ES-I3 (cell line): ENCODE data around the gene NXPH2.

ENCODE experiments used
- H3K36me3 ChIP-seq: 2 replicates; pipeline ENCODE4 v1.6.1; 2013; ENCODE audit warnings: mild to moderate bottlenecking, low read length, control low read depth, moderate library complexity; ENCODE audit not compliant: insufficient read depth
- H3K4me1 ChIP-seq: 2 replicates; pipeline ENCODE4 v1.6.1; 2013; ENCODE audit warnings: mild to moderate bottlenecking, control low read depth, low read length; ENCODE audit not compliant: insufficient read depth
- H3K9ac ChIP-seq: 2 replicates; pipeline ENCODE4 v1.6.1; 2013; ENCODE audit warnings: low read depth, mild to moderate bottlenecking, low read length, moderate library complexity
- H3K9me3 ChIP-seq: 2 replicates; pipeline ENCODE4 v1.6.1; 2013; ENCODE audit warnings: mild to moderate bottlenecking, low read length, moderate library complexity; ENCODE audit not compliant: control insufficient read depth, insufficient read depth

NXPH2 gene

GRCh38 chr2:138620431-138620830 lies 159.8 kb downstream of the NXPH2 start:
- H3K9me3 ChIP-seq, result no peaks in the 10 kb centered on the region
- H3K4me1 ChIP-seq, result no peaks in the 10 kb centered on the region
- no peaks in the 10 kb centered on the region for H3K36me3 ChIP-seq
- no peak overlapping the region for H3K9ac ChIP-seq
